Loucy (cell line): Measurements from ENCODE around the gene CTNNA2.

ENCODE experiments used
- H2AFZ ChIP-seq: fragments of 200-600 bp; sonication (generic); 2 replicates; pipeline ENCODE4 v1.6.0; 2016; ENCODE audit warnings: antibody characterized with exemption, mild to moderate bottlenecking, low read length, moderate library complexity
- H3F3A ChIP-seq: fragments of 200-600 bp; 2 replicates; pipeline ENCODE4 v1.6.0; 2016; ENCODE audit warnings: antibody characterized with exemption, low read depth, mild to moderate bottlenecking
- H3K27me3 ChIP-seq: fragments of 200-600 bp; sonication (generic); 2 replicates; pipeline ENCODE4 v1.6.1; 2014; ENCODE audit warnings: low read length, mild to moderate bottlenecking; ENCODE audit not compliant: insufficient read depth, poor library complexity, severe bottlenecking
- H3K36me3 ChIP-seq: fragments of 200-600 bp; sonication (generic); 2 replicates; pipeline ENCODE4 v1.6.1; 2016; ENCODE audit warnings: low read length; ENCODE audit not compliant: insufficient read depth
- H3K4me1 ChIP-seq: fragments of 200-600 bp; sonication (generic); 2 replicates; pipeline ENCODE4 v1.5.1; 2014; ENCODE audit warnings: low read length, mild to moderate bottlenecking; ENCODE audit not compliant: insufficient read depth, poor library complexity, severe bottlenecking
- H3K4me2 ChIP-seq: fragments of 200-600 bp; sonication (generic); 2 replicates; pipeline ENCODE4 v1.6.0; 2014; ENCODE audit warnings: antibody characterized with exemption, low read length, low read depth, mild to moderate bottlenecking; ENCODE audit not compliant: poor library complexity, severe bottlenecking
- H3K4me3 ChIP-seq: fragments of 200-600 bp; sonication (generic); 2 replicates; pipeline ENCODE4 v1.5.1; 2014; ENCODE audit warnings: low read length, mild to moderate bottlenecking, mixed read lengths; ENCODE audit not compliant: poor library complexity, severe bottlenecking
- H3K79me2 ChIP-seq: fragments of 200-600 bp; sonication (generic); 2 replicates; pipeline ENCODE4 v1.6.1; 2014; ENCODE audit warnings: low read length; ENCODE audit not compliant: insufficient read depth
- H3K9ac ChIP-seq: fragments of 200-600 bp; sonication (generic); 2 replicates; pipeline ENCODE4 v1.6.0; 2014; ENCODE audit warnings: mild to moderate bottlenecking, low read depth, low read length, moderate library complexity; ENCODE audit not compliant: poor library complexity, severe bottlenecking
- H3K9me2 ChIP-seq: fragments of 200-600 bp; sonication (generic); replicated peaks from 2 replicates; pipeline ENCODE4 v1.6.1; 2016; ENCODE audit warnings: low read depth, low read length, mixed read lengths
- H3K9me3 ChIP-seq: fragments of 200-600 bp; sonication (generic); 2 replicates; pipeline ENCODE4 v1.6.1; 2014; ENCODE audit warnings: mild to moderate bottlenecking, antibody characterized with exemption, low read length, low read depth; ENCODE audit not compliant: insufficient read depth
- H4K20me1 ChIP-seq: fragments of 200-600 bp; sonication (generic); 2 replicates; pipeline ENCODE4 v1.6.0; 2014; ENCODE audit warnings: antibody characterized with exemption, low read length, mild to moderate bottlenecking; ENCODE audit not compliant: insufficient read depth, poor library complexity, severe bottlenecking
- EZH2phosphoT487 ChIP-seq: fragments of 200-600 bp; IDR thresholded peaks from 2 replicates; pipeline ENCODE4 v1.6.1; 2018; ENCODE audit warnings: antibody characterized with exemption, mild to moderate bottlenecking, moderate library complexity, borderline replicate concordance
- TF ChIP-seq, protein P1 (sequence below): fragments of 200-600 bp; sonication (generic); conservative IDR thresholded peaks from 2 replicates; pipeline ENCODE4 v1.5.1; 2014; ENCODE audit warnings: mild to moderate bottlenecking, antibody characterized with exemption, low read length

The CTNNA2 gene

GRCh38 chr2:79622508-79622907 is 109.7 kb downstream of the CTNNA2 start:
- Histone ChIP-seq H3K4me2 (no peak overlapping the region), H3K79me2 (no peaks in the 10 kb centered on the region), H4K20me1 (no peaks in the 10 kb centered on the region), H3F3A (no peaks in the 10 kb centered on the region), H3K27me3 (no peaks in the 10 kb centered on the region), H3K36me3 (no peaks in the 10 kb centered on the region), H3K9me2 (no peaks in the 10 kb centered on the region), H3K4me1 (no peaks in the 10 kb centered on the region), H3K9ac (no peak overlapping the region), H3K9me3 (no peaks in the 10 kb centered on the region; the same call in 1 of the 2 replicates), H3K4me3 (no peak overlapping the region), H2AFZ (no peak overlapping the region)
- TF ChIP-seq EZH2phosphoT487 = no peak
- TF ChIP-seq, protein P1, sequence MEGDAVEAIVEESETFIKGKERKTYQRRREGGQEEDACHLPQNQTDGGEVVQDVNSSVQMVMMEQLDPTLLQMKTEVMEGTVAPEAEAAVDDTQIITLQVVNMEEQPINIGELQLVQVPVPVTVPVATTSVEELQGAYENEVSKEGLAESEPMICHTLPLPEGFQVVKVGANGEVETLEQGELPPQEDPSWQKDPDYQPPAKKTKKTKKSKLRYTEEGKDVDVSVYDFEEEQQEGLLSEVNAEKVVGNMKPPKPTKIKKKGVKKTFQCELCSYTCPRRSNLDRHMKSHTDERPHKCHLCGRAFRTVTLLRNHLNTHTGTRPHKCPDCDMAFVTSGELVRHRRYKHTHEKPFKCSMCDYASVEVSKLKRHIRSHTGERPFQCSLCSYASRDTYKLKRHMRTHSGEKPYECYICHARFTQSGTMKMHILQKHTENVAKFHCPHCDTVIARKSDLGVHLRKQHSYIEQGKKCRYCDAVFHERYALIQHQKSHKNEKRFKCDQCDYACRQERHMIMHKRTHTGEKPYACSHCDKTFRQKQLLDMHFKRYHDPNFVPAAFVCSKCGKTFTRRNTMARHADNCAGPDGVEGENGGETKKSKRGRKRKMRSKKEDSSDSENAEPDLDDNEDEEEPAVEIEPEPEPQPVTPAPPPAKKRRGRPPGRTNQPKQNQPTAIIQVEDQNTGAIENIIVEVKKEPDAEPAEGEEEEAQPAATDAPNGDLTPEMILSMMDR = no peak

GRCh38 chr2:79627237-79627636 is 114.4 kb downstream of the CTNNA2 start:
- H3F3A ChIP-seq = no peaks in the 10 kb centered on the region
- no peaks in the 10 kb centered on the region for H3K27me3 ChIP-seq
- H3K4me2 ChIP-seq = no peak overlapping the region
- H3K9me3 ChIP-seq = no peaks in the 10 kb centered on the region
- TF ChIP-seq EZH2phosphoT487 = no peak
- H2AFZ ChIP-seq = no peak overlapping the region
- no peaks in the 10 kb centered on the region for H3K36me3 ChIP-seq
- H3K79me2 ChIP-seq = no peaks in the 10 kb centered on the region
- H4K20me1 ChIP-seq = no peaks in the 10 kb centered on the region
- no peak overlapping the region for H3K9ac ChIP-seq
- no peak overlapping the region for H3K4me3 ChIP-seq
- no peaks in the 10 kb centered on the region for H3K9me2 ChIP-seq
- no peaks in the 10 kb centered on the region for H3K4me1 ChIP-seq

DNA sequence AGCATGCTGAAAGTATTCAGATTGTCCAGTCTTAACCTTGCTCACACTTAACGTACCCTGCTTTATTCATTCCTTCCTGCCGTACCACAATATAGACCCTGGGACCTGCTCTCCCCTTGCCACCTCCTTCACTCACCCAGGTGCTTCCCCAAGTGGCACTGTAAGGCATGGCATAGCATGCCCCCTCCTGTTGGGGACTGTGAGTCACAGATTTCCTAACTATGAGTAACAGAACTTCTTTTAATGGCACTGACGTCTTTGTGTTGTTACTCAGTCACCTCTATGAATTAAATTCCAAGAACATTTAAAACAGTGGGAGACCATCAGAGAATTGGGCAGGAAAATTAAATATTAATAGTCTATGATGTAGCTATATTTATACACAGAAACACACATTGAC is 117.2 kb downstream of the CTNNA2 start:
- Histone ChIP-seq H3K4me2 (no peak overlapping the region), H3K9ac (no peak overlapping the region), H2AFZ (no peak overlapping the region), H3K27me3 (no peaks in the 10 kb centered on the region), H3K9me2 (no peaks in the 10 kb centered on the region), H3K4me1 (no peaks in the 10 kb centered on the region), H3K4me3 (no peak overlapping the region), H3F3A (no peaks in the 10 kb centered on the region), H3K36me3 (no peaks in the 10 kb centered on the region), H4K20me1 (no peaks in the 10 kb centered on the region), H3K79me2 (no peaks in the 10 kb centered on the region), H3K9me3 (no peaks in the 10 kb centered on the region)
- TF ChIP-seq EZH2phosphoT487 = no peak
- TF ChIP-seq, protein P1 = no peak

GRCh38 chr2:79630972-79631557 is 118.2 kb downstream of the CTNNA2 start:
- Histone ChIP-seq H3K4me1 (no peaks in the 10 kb centered on the region), H3K9me2 (no peaks in the 10 kb centered on the region), H3K79me2 (no peaks in the 10 kb centered on the region), H3K9me3 (no peaks in the 10 kb centered on the region), H3K9ac (no peak overlapping the region), H2AFZ (no peak overlapping the region), H3K4me2 (no peak overlapping the region), H3K27me3 (no peaks in the 10 kb centered on the region), H4K20me1 (no peaks in the 10 kb centered on the region), H3F3A (no peaks in the 10 kb centered on the region), H3K36me3 (no peaks in the 10 kb centered on the region), H3K4me3 (no peak overlapping the region)
- TF ChIP-seq, protein P1 = no peak
- TF ChIP-seq EZH2phosphoT487 = no peak
